M059J (cell line): Measurements from ENCODE around the gene PRPF38A. TPM values are rescaled to one million over a fixed set of nuclear protein-coding genes. Genes with fewer than 3 reads are reported as not detected.

Experiments used
- DNase-seq: peaks from one replicate; pipeline ENCODE4 v3.0.0-alpha.2; 2012; ENCODE audit warnings: low read depth
- total RNA-seq: library from RNA; depleted of rRNA; stranded (reverse); fragments of >200 nt; shearing (Covaris generic); gene quantifications from 2 replicates; pipeline ENCODE4 v1.2.3, GENCODE V29; 2014

PRPF38A gene
- total RNA-seq, 1 experiment from 2014 or later, result 15.6 TPM

- no peak for DNase-seq
These were observed 4.3 kb upstream of the PRPF38A start for GRCh38 chr1:52400131-52400530.

GRCh38 chr1:52402860-52403240, 1.6 kb upstream of the PRPF38A start:
- no peak for DNase-seq

GRCh38 chr1:52403566-52404115, 761 bp upstream of the PRPF38A start:
- DNase-seq, result peak; percentile 82

- no peak for DNase-seq
These were observed 555 bp downstream of the PRPF38A start for GRCh38 chr1:52404975-52405338.

GRCh38 chr1:52413410-52413989, 9.1 kb downstream of the PRPF38A start:
- DNase-seq, result peak; percentile 40

- no peak for DNase-seq
These were observed 10.5 kb downstream of the PRPF38A start for GRCh38 chr1:52414942-52415341.

DNA sequence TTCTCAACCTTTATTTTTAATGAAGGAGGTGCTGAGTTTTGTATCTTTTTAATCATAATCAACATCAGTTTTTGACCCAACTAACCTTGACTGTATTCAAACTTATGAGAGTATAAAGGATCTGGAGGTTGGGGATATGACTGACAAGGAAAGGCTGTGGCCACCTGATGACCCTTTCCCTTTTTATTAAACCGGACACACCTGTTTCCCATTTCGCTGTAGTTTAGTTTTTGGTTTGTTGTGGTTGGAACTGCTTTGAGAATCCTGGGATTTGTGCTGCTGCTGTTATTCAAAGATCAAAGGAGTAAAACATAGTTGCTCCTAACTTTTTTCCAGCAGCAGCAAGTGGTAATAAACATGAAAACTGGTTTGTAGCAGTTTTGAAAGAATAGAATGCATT, 12.4 kb downstream of the PRPF38A start:
- no peak for DNase-seq

GRCh38 chr1:52420713-52421112, 16.3 kb downstream of the PRPF38A start:
- DNase-seq, result no peak

- DNase-seq, result no peak
These were observed 18.7 kb downstream of the PRPF38A start for GRCh38 chr1:52423055-52423454.

- no peak for DNase-seq
These were observed 19.4 kb downstream of the PRPF38A start for GRCh38 chr1:52423771-52424170.

- peak; percentile 23 for DNase-seq
These were observed 19.8 kb downstream of the PRPF38A start for GRCh38 chr1:52424231-52424636.

GRCh38 chr1:52424813-52425212, 20.4 kb downstream of the PRPF38A start:
- DNase-seq, result peak; percentile 25

- no peak for DNase-seq
These were observed 22.0 kb downstream of the PRPF38A start for GRCh38 chr1:52426371-52426770.

DNA sequence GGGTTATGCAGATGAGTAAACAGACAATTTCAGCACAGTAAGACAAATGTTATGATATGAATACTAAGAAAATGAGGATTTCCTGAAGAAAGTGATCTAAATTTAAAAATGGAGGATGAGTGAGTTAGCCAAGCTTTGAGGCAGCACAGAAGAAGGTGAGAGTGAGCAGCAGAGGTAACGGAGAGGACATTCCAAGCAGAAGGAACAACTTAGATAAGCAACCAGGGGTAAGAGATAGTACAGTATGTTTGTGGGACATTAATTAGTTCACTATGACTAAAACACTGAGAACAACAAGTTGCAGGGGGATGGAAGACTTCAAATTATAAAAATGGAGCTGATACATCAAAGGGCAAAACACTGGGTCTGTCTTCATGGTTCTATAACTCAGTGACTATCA, 22.8 kb downstream of the PRPF38A start:
- no peak for DNase-seq

DNA sequence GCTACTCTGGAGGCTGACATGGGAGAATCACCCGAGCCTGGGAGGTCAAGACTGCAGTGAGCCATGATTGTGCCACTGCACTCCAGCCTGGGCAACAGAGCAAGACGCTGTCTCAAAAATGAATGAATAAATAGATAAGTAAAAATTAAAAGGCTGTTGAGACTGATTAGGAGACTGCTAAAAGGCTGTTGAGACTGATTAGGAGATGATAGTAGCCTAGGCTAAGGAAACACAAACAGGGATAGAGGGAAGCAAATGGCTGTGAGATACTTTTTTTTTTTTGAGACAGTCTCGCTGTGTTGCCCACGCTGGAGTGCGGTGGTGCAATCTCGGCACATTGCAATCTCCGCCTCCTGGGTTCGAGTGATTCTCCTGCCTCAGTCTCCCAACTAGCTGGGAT, 28.4 kb downstream of the PRPF38A start:
- no peak for DNase-seq

DNA sequence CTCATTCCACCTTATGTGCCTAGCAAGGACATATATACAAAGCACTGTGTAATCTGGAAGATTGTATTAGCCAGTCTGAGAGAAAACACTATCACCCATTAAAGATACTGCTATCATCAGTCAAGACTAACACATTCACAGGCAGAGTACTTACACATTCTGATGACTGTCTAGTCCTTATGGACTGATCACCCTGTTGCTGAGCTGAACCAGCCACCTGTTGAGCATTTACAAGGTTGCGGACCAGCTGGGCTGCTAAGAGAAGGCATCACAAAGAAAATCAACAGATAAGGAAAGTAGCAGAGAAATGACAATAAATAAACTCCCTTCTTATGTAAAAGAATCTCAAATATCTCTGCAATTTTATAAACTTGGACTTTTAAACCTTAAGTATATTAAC, 30.8 kb downstream of the PRPF38A start:
- no peak for DNase-seq

- no peak for DNase-seq
These were observed 31.2 kb downstream of the PRPF38A start for GRCh38 chr1:52435650-52436049.

GRCh38 chr1:52436817-52437216, 32.4 kb downstream of the PRPF38A start:
- no peak for DNase-seq

- DNase-seq, result no peak
These were observed 35.6 kb downstream of the PRPF38A start for GRCh38 chr1:52439976-52440375.

DNA sequence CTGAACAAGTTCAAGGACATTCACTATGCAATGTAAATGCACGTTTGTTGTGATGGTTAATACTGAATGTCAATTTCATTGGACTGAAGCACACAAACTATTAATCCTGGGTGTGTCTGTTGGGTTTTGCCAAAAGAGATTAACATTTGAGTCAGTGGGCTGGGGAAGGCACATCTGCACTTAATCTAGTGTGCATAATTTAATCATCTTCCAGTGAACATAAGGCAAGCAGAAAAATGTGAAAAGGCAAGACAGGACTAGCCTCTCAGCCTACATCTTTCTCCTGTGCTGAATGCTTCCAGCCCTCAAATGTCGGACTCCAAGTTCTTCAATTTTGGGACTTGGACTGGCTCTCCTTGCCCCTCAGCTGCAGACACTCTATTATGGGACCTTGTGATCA, 40.1 kb downstream of the PRPF38A start:
- DNase-seq, result no peak

- DNase-seq, result no peak
These were observed 49.7 kb downstream of the PRPF38A start for GRCh38 chr1:52454127-52454526.

GRCh38 chr1:52454779-52455178, 50.4 kb downstream of the PRPF38A start:
- DNase-seq, result no peak

- no peak for DNase-seq
These were observed 51.3 kb downstream of the PRPF38A start for GRCh38 chr1:52455686-52456085.

DNA sequence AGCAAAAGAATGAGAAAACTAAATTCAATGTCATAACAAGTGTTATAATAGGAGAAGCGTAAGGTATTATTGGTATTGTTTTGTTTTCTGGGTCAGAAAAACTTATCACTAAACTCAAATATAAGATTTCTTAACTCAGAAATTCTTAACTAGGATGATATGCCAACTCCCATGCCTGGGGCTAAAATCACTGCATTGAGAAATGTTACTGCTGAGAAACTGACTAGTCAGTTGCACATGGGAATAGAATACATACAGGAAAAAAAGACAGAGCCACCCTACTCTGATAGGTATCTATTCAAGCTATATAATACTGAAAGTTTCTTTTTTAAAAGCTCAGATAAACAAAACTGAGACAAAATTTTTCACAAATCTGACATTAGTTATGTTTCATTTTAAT, 56.3 kb downstream of the PRPF38A start:
- peak; percentile 6 for DNase-seq
